NCI-H1105 (cell line): ENCODE results near the gene B3GNT8.
"Not testable (repeated sequence)": the region's sequence is repeated elsewhere in the genome, so short reads cannot be mapped to it uniquely, and the experiment has no call there.

Source experiments
- DNase-seq: peaks from one replicate; lab custom pipeline; 2025; lab: John Stamatoyannopoulos, UW

B3GNT8 gene

GRCh38 chr19:41426952-41427646 lies at the start of gene B3GNT8:
B3GNT8 (minus strand) TSS chr19:41427374; CDS start chr19:41426778, 596 bp downstream.
- peak; percentile 90 for DNase-seq

GRCh38 chr19:41476583-41476982 lies 49.4 kb upstream of the B3GNT8 start:
- no peak for DNase-seq

- DNase-seq, result not testable (repeated sequence)
Observed at GRCh38 chr19:41463257-41464256, 36.4 kb upstream of the B3GNT8 start.

GRCh38 chr19:41462497-41462896 lies 35.3 kb upstream of the B3GNT8 start:
- no peak for DNase-seq

GRCh38 chr19:41457241-41457640 lies 30.1 kb upstream of the B3GNT8 start:
- DNase-seq, result no peak

GRCh38 chr19:41456342-41456918 lies 29.3 kb upstream of the B3GNT8 start:
- no peak for DNase-seq

- no peak for DNase-seq
Observed at GRCh38 chr19:41455936-41456335, 28.8 kb upstream of the B3GNT8 start.

- DNase-seq, result no peak
Observed at GRCh38 chr19:41452584-41453275, 25.6 kb upstream of the B3GNT8 start.

GRCh38 chr19:41449865-41450178 lies 22.6 kb upstream of the B3GNT8 start:
- no peak for DNase-seq

GRCh38 chr19:41449079-41449864 lies 22.1 kb upstream of the B3GNT8 start:
- DNase-seq, result peak; percentile 54

- DNase-seq, result no peak
Observed at GRCh38 chr19:41447732-41448332, 20.7 kb upstream of the B3GNT8 start.

- no peak for DNase-seq
Observed at GRCh38 chr19:41445575-41445974, 18.4 kb upstream of the B3GNT8 start.

- no peak for DNase-seq
Observed at GRCh38 chr19:41443813-41444455, 16.8 kb upstream of the B3GNT8 start.

- no peak for DNase-seq
Observed at GRCh38 chr19:41442473-41443355, 15.5 kb upstream of the B3GNT8 start, which contains the start of gene ERICH4. ERICH4 (plus strand) TSS chr19:41443156; CDS start chr19:41443170, 14 bp downstream.

- DNase-seq, result no peak
Observed at GRCh38 chr19:41441321-41441945, 14.3 kb upstream of the B3GNT8 start.

GRCh38 chr19:41439441-41440222 lies 12.5 kb upstream of the B3GNT8 start, which contains the start of gene DMAC2:
DMAC2 (minus strand) TSS chr19:41439912; CDS start chr19:41439899, 13 bp downstream.
- DNase-seq, result peak; percentile 99

- no peak for DNase-seq
Observed at GRCh38 chr19:41437944-41438574, 10.9 kb upstream of the B3GNT8 start.

- no peak for DNase-seq
Observed at GRCh38 chr19:41436674-41436951, 9.4 kb upstream of the B3GNT8 start.
